Measurements from ENCODE around the gene COL24A1. TPM values are rescaled to one million over a fixed set of nuclear protein-coding genes. Genes with fewer than 3 reads are reported as not detected.

COL24A1 gene
- total and polyA plus RNA-seq, 2 of the 8 experiments (the other 6 are each of a cell fraction or from before 2014, with no cell fraction given) = 0.23 to 1.1 TPM

DNA sequence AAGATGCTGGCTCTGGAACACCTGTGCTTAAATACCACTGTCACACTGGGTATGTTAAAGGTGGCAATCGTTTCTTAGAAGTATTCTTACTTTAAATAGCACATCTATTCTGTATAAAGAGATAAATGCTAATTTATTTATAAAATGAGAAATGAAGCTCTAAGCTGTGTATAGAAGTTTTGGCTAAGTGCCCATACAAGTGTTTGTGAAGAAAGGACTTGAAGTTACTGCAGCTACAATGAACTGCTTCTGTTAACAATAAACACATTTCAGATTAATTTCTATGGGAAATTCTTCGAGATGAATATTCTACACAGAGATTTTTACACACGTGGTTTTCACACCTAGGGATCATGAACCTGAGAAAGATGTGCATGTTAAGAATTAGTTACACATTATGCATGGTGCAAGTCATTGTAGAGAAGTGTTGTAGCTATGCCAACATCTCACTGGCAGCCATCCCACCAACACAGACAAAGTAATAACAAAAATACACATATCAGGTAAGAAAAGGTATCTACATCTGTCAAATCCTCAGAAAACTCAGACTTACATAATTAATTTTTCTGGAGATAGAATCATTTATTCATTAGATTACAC, 16.2 kb downstream of the COL24A1 start (continued):
- TF ChIP-seq, protein P1, sequence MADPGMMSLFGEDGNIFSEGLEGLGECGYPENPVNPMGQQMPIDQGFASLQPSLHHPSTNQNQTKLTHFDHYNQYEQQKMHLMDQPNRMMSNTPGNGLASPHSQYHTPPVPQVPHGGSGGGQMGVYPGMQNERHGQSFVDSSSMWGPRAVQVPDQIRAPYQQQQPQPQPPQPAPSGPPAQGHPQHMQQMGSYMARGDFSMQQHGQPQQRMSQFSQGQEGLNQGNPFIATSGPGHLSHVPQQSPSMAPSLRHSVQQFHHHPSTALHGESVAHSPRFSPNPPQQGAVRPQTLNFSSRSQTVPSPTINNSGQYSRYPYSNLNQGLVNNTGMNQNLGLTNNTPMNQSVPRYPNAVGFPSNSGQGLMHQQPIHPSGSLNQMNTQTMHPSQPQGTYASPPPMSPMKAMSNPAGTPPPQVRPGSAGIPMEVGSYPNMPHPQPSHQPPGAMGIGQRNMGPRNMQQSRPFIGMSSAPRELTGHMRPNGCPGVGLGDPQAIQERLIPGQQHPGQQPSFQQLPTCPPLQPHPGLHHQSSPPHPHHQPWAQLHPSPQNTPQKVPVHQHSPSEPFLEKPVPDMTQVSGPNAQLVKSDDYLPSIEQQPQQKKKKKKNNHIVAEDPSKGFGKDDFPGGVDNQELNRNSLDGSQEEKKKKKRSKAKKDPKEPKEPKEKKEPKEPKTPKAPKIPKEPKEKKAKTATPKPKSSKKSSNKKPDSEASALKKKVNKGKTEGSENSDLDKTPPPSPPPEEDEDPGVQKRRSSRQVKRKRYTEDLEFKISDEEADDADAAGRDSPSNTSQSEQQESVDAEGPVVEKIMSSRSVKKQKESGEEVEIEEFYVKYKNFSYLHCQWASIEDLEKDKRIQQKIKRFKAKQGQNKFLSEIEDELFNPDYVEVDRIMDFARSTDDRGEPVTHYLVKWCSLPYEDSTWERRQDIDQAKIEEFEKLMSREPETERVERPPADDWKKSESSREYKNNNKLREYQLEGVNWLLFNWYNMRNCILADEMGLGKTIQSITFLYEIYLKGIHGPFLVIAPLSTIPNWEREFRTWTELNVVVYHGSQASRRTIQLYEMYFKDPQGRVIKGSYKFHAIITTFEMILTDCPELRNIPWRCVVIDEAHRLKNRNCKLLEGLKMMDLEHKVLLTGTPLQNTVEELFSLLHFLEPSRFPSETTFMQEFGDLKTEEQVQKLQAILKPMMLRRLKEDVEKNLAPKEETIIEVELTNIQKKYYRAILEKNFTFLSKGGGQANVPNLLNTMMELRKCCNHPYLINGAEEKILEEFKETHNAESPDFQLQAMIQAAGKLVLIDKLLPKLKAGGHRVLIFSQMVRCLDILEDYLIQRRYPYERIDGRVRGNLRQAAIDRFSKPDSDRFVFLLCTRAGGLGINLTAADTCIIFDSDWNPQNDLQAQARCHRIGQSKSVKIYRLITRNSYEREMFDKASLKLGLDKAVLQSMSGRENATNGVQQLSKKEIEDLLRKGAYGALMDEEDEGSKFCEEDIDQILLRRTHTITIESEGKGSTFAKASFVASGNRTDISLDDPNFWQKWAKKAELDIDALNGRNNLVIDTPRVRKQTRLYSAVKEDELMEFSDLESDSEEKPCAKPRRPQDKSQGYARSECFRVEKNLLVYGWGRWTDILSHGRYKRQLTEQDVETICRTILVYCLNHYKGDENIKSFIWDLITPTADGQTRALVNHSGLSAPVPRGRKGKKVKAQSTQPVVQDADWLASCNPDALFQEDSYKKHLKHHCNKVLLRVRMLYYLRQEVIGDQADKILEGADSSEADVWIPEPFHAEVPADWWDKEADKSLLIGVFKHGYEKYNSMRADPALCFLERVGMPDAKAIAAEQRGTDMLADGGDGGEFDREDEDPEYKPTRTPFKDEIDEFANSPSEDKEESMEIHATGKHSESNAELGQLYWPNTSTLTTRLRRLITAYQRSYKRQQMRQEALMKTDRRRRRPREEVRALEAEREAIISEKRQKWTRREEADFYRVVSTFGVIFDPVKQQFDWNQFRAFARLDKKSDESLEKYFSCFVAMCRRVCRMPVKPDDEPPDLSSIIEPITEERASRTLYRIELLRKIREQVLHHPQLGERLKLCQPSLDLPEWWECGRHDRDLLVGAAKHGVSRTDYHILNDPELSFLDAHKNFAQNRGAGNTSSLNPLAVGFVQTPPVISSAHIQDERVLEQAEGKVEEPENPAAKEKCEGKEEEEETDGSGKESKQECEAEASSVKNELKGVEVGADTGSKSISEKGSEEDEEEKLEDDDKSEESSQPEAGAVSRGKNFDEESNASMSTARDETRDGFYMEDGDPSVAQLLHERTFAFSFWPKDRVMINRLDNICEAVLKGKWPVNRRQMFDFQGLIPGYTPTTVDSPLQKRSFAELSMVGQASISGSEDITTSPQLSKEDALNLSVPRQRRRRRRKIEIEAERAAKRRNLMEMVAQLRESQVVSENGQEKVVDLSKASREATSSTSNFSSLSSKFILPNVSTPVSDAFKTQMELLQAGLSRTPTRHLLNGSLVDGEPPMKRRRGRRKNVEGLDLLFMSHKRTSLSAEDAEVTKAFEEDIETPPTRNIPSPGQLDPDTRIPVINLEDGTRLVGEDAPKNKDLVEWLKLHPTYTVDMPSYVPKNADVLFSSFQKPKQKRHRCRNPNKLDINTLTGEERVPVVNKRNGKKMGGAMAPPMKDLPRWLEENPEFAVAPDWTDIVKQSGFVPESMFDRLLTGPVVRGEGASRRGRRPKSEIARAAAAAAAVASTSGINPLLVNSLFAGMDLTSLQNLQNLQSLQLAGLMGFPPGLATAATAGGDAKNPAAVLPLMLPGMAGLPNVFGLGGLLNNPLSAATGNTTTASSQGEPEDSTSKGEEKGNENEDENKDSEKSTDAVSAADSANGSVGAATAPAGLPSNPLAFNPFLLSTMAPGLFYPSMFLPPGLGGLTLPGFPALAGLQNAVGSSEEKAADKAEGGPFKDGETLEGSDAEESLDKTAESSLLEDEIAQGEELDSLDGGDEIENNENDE (IDR thresholded peaks at IDR 0.05; ENCODE audit: insufficient replicate concordance, low read length) = no peak
- TF ChIP-seq KDM1A (IDR thresholded peaks at IDR 0.05; ENCODE audit: borderline replicate concordance, low read length) (no peak), CTCF (IDR thresholded peaks at IDR 0.05; ENCODE audit: control extremely low read depth in 1 of 3, insufficient read depth in 1 of 3, low read depth in 1 of 3, low read length in 3 of 3) (no peak), SIX5 (IDR thresholded peaks at IDR 0.05; ENCODE audit: low read depth, low read length) (no peak), BACH1 (IDR thresholded peaks at IDR 0.05; ENCODE audit: low read length) (no peak), PHF8 (conservative IDR thresholded peaks at IDR 0.05; ENCODE audit: low read depth, low read length) (no peak), CBX8 (IDR thresholded peaks at IDR 0.05; ENCODE audit: borderline replicate concordance, low read depth, low read length) (no peak), CTBP2 (IDR thresholded peaks at IDR 0.05; ENCODE audit: borderline replicate concordance, insufficient read depth, insufficient read length, low read length) (no peak)

Data from H1 (cell line).